ENCODE measurements around the gene IFT74. TPM values are rescaled to one million over a fixed set of nuclear protein-coding genes. Genes with fewer than 3 reads are reported as not detected.

IFT74 gene
- total RNA-seq, 4 donors from 2014 or later, result 4.9 to 15.2 (median 13.0) TPM

DNA sequence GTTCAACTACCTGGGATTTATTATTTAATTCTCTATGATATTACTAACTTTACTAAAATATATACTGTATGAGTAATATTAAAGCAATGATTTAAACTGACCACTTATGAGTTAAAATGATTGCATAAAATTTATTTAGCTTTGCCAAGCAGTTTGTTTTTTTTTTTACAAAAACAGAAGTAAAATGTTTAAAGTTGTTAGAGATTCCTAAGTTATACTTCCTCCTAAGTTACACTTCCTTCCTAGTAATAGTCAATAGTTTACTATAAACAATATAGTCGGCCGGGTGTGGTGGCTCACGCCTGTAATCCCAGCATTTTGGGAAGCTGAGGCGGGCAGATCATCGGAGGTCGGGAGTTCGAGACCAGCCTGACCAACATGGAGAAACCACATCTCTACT is 73.0 kb downstream of the IFT74 start:
- no peak for ATAC-seq
- in situ Hi-C loops (cut with MboI; ENCODE audit: low sequenced_read_pairs in 4 of 4), result loop anchor here in 2 of 4 donors (25.0 kb wide), 2 partner anchors 108 to 533 kb away; partner anchors contain the start of gene C9orf72 (in 2 of the 2)
- no peaks in the 10 kb centered on the region for H3K27me3 ChIP-seq

DNA sequence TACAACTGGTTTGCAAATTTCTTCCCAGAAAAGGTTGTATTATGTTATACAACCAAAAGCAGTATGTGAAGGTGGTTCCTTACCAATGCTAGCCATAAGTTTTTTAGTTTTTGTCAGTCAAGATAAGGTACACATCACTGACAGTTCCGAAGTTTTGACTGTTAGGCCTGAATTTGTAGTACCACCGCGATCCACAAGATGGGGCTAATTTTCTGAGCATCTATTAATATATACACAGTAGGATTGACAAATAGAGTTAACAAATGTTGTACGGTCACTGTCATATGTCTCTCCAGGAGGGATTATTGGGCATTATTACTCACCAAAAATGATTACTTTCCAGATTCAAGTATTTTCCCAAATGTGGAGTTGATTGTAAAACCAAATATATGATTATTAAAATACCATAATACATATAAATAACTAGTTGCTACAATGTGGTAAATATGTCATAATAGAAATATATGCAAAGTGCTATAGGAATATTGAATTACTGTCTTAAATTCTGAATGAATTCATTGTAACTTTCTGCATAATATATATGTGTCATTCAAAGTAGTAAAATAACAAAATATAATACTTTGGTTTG is 77.7 kb downstream of the IFT74 start:
- in situ Hi-C loops (cut with MboI; ENCODE audit: low sequenced_read_pairs in 4 of 4), result loop anchor here in 3 of 4 donors (10.0 to 25.0 kb wide), 4 partner anchors 103 to 528 kb away; partner anchors contain the start of gene C9orf72 (in 2 of the 3)
- no peak for TF ChIP-seq POLR2A (IDR thresholded peaks at IDR 0.05)
- TF ChIP-seq, protein P1, sequence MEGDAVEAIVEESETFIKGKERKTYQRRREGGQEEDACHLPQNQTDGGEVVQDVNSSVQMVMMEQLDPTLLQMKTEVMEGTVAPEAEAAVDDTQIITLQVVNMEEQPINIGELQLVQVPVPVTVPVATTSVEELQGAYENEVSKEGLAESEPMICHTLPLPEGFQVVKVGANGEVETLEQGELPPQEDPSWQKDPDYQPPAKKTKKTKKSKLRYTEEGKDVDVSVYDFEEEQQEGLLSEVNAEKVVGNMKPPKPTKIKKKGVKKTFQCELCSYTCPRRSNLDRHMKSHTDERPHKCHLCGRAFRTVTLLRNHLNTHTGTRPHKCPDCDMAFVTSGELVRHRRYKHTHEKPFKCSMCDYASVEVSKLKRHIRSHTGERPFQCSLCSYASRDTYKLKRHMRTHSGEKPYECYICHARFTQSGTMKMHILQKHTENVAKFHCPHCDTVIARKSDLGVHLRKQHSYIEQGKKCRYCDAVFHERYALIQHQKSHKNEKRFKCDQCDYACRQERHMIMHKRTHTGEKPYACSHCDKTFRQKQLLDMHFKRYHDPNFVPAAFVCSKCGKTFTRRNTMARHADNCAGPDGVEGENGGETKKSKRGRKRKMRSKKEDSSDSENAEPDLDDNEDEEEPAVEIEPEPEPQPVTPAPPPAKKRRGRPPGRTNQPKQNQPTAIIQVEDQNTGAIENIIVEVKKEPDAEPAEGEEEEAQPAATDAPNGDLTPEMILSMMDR (IDR thresholded peaks at IDR 0.05 in 4 of 5, conservative IDR thresholded peaks at IDR 0.05 in 1 of 5), result peak; percentile 49 to 83 (median 72)
- intact Hi-C loops (cut with DNase I; ENCODE audit: low total_unique reads), result loop anchor here (2.0 to 10.0 kb wide), 3 partner anchors 165 to 511 kb away; no protein-coding TSS in a partner anchor

More for the DNA sequence above, 73.0 kb downstream of the IFT74 start:
- Histone ChIP-seq H3K4me3 (no peak overlapping the region), H3K9me3 (no peaks in the 10 kb centered on the region), H3K27ac (no peak overlapping the region), H3K4me1 (no peaks in the 10 kb centered on the region), H3K36me3 (peaks cover 0 to 5% of the 10 kb centered on the region in 2 donors)
- no peak for DNase-seq
- TF ChIP-seq POLR2A (IDR thresholded peaks at IDR 0.05), result no peak
- TF ChIP-seq, protein P1 (IDR thresholded peaks at IDR 0.05 in 4 of 5, conservative IDR thresholded peaks at IDR 0.05 in 1 of 5), result no peak
- intact Hi-C loops (cut with DNase I; ENCODE audit: low total_unique reads), result no loop called here

DNA sequence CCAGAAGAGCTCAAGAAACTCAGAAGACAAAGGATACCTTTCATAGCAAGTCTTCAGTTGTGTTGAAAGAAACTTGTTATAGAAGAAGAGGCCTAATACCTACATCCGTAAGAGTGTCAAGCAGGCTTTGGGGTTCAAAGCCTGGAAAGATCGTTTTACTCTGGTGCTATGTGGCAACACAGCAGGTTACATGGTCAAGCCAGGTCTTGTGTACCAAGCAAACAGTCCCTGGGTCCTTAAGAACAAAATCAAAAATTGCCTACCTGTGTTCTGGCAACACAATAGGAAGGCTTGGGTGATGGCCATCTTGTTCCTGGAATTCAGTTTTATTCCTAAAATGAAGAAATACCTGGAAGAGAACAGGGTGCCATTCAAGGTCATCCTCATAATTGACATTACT is 81.3 kb downstream of the IFT74 start:
- H3K27me3 ChIP-seq, result no peaks in the 10 kb centered on the region
- ATAC-seq (no peak), DNase-seq (no peak)
- H3K4me3 ChIP-seq, result no peak overlapping the region
- no peak for TF ChIP-seq POLR2A (IDR thresholded peaks at IDR 0.05)
- TF ChIP-seq, protein P1 (IDR thresholded peaks at IDR 0.05 in 4 of 5, conservative IDR thresholded peaks at IDR 0.05 in 1 of 5), result no peak
- no peak overlapping the region for H3K27ac ChIP-seq
- intact Hi-C loops (cut with DNase I; ENCODE audit: low total_unique reads) (loop anchor here (10.0 kb wide), 1 partner anchor 507 kb away; no protein-coding TSS in a partner anchor), in situ Hi-C loops (cut with MboI; ENCODE audit: low sequenced_read_pairs in 4 of 4) (loop anchor here (5.0 to 25.0 kb wide), 5 partner anchors 100 to 525 kb away; partner anchors contain the start of gene C9orf72 (in 2 of the 4))
- no peaks in the 10 kb centered on the region for H3K36me3 ChIP-seq
- no peaks in the 10 kb centered on the region for H3K9me3 ChIP-seq
- H3K4me1 ChIP-seq, result no peaks in the 10 kb centered on the region

More for the DNA sequence above, 77.7 kb downstream of the IFT74 start:
- ATAC-seq (peak; percentile 74 to 86), DNase-seq (peak; percentile 4 to 23)
- Histone ChIP-seq H3K4me3 (no peak overlapping the region), H3K27ac (no peak overlapping the region), H3K4me1 (no peaks in the 10 kb centered on the region), H3K9me3 (no peaks in the 10 kb centered on the region), H3K36me3 (no peaks in the 10 kb centered on the region), H3K27me3 (no peaks in the 10 kb centered on the region)

DNA sequence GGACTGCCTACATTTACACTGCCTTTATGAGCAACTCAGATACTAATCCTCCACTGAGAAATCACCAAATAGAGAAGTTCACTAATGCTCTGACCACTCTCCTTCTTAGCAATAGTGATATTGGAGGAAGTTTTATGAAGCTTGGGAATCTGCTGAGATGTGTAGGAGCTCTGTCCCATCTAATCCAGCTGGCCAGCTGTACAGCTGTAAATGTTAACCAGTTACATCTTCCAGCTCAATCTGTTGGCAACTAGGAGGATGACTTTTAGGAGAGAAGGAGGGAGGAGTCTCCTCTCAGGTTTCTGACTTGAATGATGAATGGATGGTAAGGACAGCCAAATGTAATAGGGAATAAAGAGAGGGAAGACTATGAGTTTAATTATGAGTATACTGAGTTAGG is 85.5 kb downstream of the IFT74 start:
- H3K27ac ChIP-seq, result no peak overlapping the region
- no peaks in the 10 kb centered on the region for H3K27me3 ChIP-seq
- ATAC-seq (no peak), DNase-seq (no peak)
- H3K4me3 ChIP-seq, result no peak overlapping the region
- no peaks in the 10 kb centered on the region for H3K9me3 ChIP-seq
- H3K4me1 ChIP-seq, result no peaks in the 10 kb centered on the region
- TF ChIP-seq, protein P1 (IDR thresholded peaks at IDR 0.05 in 4 of 5, conservative IDR thresholded peaks at IDR 0.05 in 1 of 5), result no peak
- TF ChIP-seq POLR2A (IDR thresholded peaks at IDR 0.05), result no peak
- intact Hi-C loops (cut with DNase I; ENCODE audit: low total_unique reads), result no loop called here
- in situ Hi-C loops (cut with MboI; ENCODE audit: low sequenced_read_pairs in 4 of 4), result loop anchor here in 2 of 4 donors (25.0 kb wide), 2 partner anchors 96 to 521 kb away; partner anchors contain the start of gene C9orf72 (in 2 of the 2)
- no peaks in the 10 kb centered on the region for H3K36me3 ChIP-seq
